Prostate gland (tissue), 2 donors: ENCODE data around the gene TMEM117.
A peak's percentile ranks its signal among the peaks of the same experiment; 100 is the strongest.

Source experiments
- CTCF ChIP-seq, 4 experiments: fragments of 200-600 bp in 2 of 4; fragments of 450-650 bp in 2 of 4; sonication (generic) in 2 of 4; IDR thresholded peaks; 1 replicate in 3 of 4; 2 replicates in 1 of 4; pipeline ENCODE4 v1.5.1; 2016 to 2019; ENCODE audit warnings: antibody characterized with exemption in 4 of 4, mild to moderate bottlenecking in 2 of 4, moderate library complexity in 2 of 4
- POLR2A ChIP-seq: fragments of 450-650 bp; IDR thresholded peaks from one replicate; pipeline ENCODE4 v1.6.1; 2016; ENCODE audit warnings: antibody characterized with exemption, mild to moderate bottlenecking
- POLR2AphosphoS5 ChIP-seq: sonication (generic); formaldehyde crosslinking; IDR thresholded peaks from one replicate; pipeline ENCODE4 v1.6.1; 2017; ENCODE audit warnings: antibody characterized with exemption

GRCh38 chr12:44000309-44000952, 164.6 kb downstream of the TMEM117 start:
- TF ChIP-seq POLR2A = no peak
- peak in 1 of 4 experiments; percentile 15 for TF ChIP-seq CTCF (IDR thresholded peaks at IDR 0.05)
- TF ChIP-seq POLR2AphosphoS5 = no peak
